H1 (cell line): ENCODE data around the gene ADCY6. TPM values are rescaled to one million over a fixed set of nuclear protein-coding genes. Genes with fewer than 3 reads are reported as not detected.

Experiments used
- CTCF ChIA-PET: fragments of 300-600 bp; sonication (Branson Sonifier 250); formaldehyde crosslinking; loops from one replicate; lab custom pipeline; 2021; ENCODE audit not compliant: partially characterized antibody; lab: Charles Lee
- POLR2A ChIA-PET: fragments of 300-600 bp; sonication (Branson Sonifier 250); formaldehyde crosslinking; loops from one replicate; lab custom pipeline; 2021; ENCODE audit warnings: inconsistent platforms; ENCODE audit not compliant: partially characterized antibody; lab: Charles Lee
- DNase-seq, 2 experiments: peaks; one replicate each; pipeline versions ENCODE4 v3.0.0 to v3.0.0-alpha.2; 2010 to 2022; ENCODE audit warnings: low spot score in 2 of 2, low read depth in 1 of 2, mixed read lengths in 1 of 2
- FAIRE-seq: peaks from 2 replicates; lab custom pipeline; 2011; peaks lifted over from hg19 to GRCh38; lab: Jason Lieb, UNC
- H2AFZ ChIP-seq: 2 replicates; pipeline ENCODE4 v1.8.1; 2012; ENCODE audit warnings: low read length, inconsistent platforms
- H2AK5ac ChIP-seq: 2 replicates; pipeline ENCODE4 v1.6.1; 2013; ENCODE audit warnings: low read depth, low read length
- H2BK120ac ChIP-seq: replicated peaks from 2 replicates; pipeline ENCODE3; 2013; ENCODE audit warnings: low read depth, low read length, inconsistent platforms
- H2BK12ac ChIP-seq: 2 replicates; pipeline ENCODE4 v1.6.1; 2013; ENCODE audit warnings: low read depth, low read length
- H2BK15ac ChIP-seq: 2 replicates; pipeline ENCODE4 v1.6.1; 2013; ENCODE audit warnings: low read length
- H2BK20ac ChIP-seq: 2 replicates; pipeline ENCODE4 v1.6.1; 2013; ENCODE audit warnings: low read length
- H2BK5ac ChIP-seq: 2 replicates; pipeline ENCODE4 v1.6.1; 2013; ENCODE audit warnings: low read depth, low read length
- H3K14ac ChIP-seq: 2 replicates; pipeline ENCODE4 v1.6.1; 2013; ENCODE audit warnings: inconsistent platforms; ENCODE audit not compliant: insufficient read length
- H3K18ac ChIP-seq: 2 replicates; pipeline ENCODE4 v1.6.1; 2013; ENCODE audit warnings: low read length; ENCODE audit errors: extremely low read depth
- H3K23ac ChIP-seq: 2 replicates; pipeline ENCODE4 v1.6.1; 2013; ENCODE audit warnings: inconsistent platforms; ENCODE audit not compliant: insufficient read length
- H3K23me2 ChIP-seq: 2 replicates; pipeline ENCODE4 v1.6.1; 2013; ENCODE audit warnings: low read depth, low read length
- H3K27ac ChIP-seq: 2 replicates; pipeline ENCODE4 v1.6.1; 2011; ENCODE audit warnings: low read depth, low read length, inconsistent platforms
- H3K27me3 ChIP-seq, 4 experiments: replicated peaks in 1 of 4; 1 replicate in 1 of 4; 2 replicates in 3 of 4; pipeline versions ENCODE4 v1.6.1 to v1.8.1; 2011 to 2013; ENCODE audit warnings: low read length in 3 of 4, mild to moderate bottlenecking in 3 of 4, inconsistent platforms in 2 of 4, mixed read lengths in 2 of 4, moderate library complexity in 1 of 4; ENCODE audit not compliant: control insufficient read depth in 3 of 4, insufficient read depth in 3 of 4; ENCODE audit errors: extremely low read depth in 1 of 4
- H3K36me3 ChIP-seq, 4 experiments: 2 replicates each; pipeline versions ENCODE4 v1.6.1 to v1.8.1; 2011 to 2013; ENCODE audit warnings: mild to moderate bottlenecking in 4 of 4, low read length in 3 of 4, moderate library complexity in 2 of 4, control low read depth in 1 of 4, inconsistent platforms in 1 of 4; ENCODE audit not compliant: insufficient read depth in 4 of 4, control insufficient read depth in 2 of 4
- H3K4ac ChIP-seq: replicated peaks from 2 replicates; pipeline ENCODE3; 2013; ENCODE audit warnings: low read length, low read depth, mixed read lengths, inconsistent platforms; ENCODE audit not compliant: insufficient read length
- H3K4me1 ChIP-seq, 4 experiments: replicated peaks in 1 of 4; 1 replicate in 1 of 4; 2 replicates in 3 of 4; pipeline versions ENCODE4 v1.6.1 to v1.8.1; 2011 to 2013; ENCODE audit warnings: low read length in 3 of 4, inconsistent platforms in 2 of 4, mixed read lengths in 1 of 4; ENCODE audit not compliant: insufficient read depth in 4 of 4, control insufficient read depth in 3 of 4
- H3K4me2 ChIP-seq, 2 experiments: 2 replicates each; pipeline versions ENCODE4 v1.6.1 to v1.8.1; 2011 to 2013; ENCODE audit warnings: low read depth in 2 of 2, low read length in 2 of 2, control low read depth in 1 of 2, inconsistent platforms in 1 of 2, mild to moderate bottlenecking in 1 of 2; ENCODE audit not compliant: insufficient read depth in 1 of 2
- H3K4me3 ChIP-seq, 4 experiments: fragments of 200-600, 300-600 bp in 1 of 4; sonication (generic), shearing (Covaris generic), sonication (Bioruptor Twin) in 1 of 4; 2 replicates each; pipeline versions ENCODE4 v1.5.1 to v1.8.1; 2011 to 2016; ENCODE audit warnings: low read length in 4 of 4, low read depth in 3 of 4, control low read depth in 2 of 4, inconsistent platforms in 2 of 4, mild to moderate bottlenecking in 2 of 4, mixed read lengths in 1 of 4, moderate library complexity in 1 of 4; ENCODE audit not compliant: insufficient read depth in 2 of 4; ENCODE audit errors: extremely low read depth in 1 of 4
- H3K56ac ChIP-seq: replicated peaks from 2 replicates; pipeline ENCODE3; 2013; ENCODE audit warnings: low read depth, mild to moderate bottlenecking, mixed read lengths, low read length, inconsistent platforms; ENCODE audit not compliant: insufficient read length
- H3K79me1 ChIP-seq: 2 replicates; pipeline ENCODE4 v1.6.1; 2013; ENCODE audit warnings: low read depth, low read length, control low read depth
- H3K79me2 ChIP-seq, 2 experiments: 2 replicates each; pipeline versions ENCODE4 v1.6.1 to v1.8.1; 2012 to 2013; ENCODE audit warnings: low read length in 2 of 2, mild to moderate bottlenecking in 2 of 2, inconsistent platforms in 1 of 2; ENCODE audit not compliant: insufficient read depth in 2 of 2, control insufficient read depth in 1 of 2
- H3K9ac ChIP-seq, 4 experiments: replicated peaks in 1 of 4; 1 replicate in 1 of 4; 2 replicates in 3 of 4; pipeline versions ENCODE4 v1.6.1 to v1.8.1; 2011 to 2013; ENCODE audit warnings: low read depth in 3 of 4, low read length in 3 of 4, control low read depth in 2 of 4, mild to moderate bottlenecking in 2 of 4, moderate library complexity in 2 of 4, inconsistent platforms in 1 of 4; ENCODE audit errors: extremely low read depth in 1 of 4
- H3K9me3 ChIP-seq, 2 experiments: 2 replicates each; pipeline versions ENCODE4 v1.6.1 to v1.8.1; 2012 to 2013; ENCODE audit warnings: mild to moderate bottlenecking in 2 of 2, moderate library complexity in 2 of 2, control low read depth in 1 of 2, inconsistent platforms in 1 of 2, low read depth in 1 of 2, low read length in 1 of 2, mixed read lengths in 1 of 2; ENCODE audit not compliant: insufficient read depth in 2 of 2
- H4K20me1 ChIP-seq, 2 experiments: replicated peaks in 1 of 2; 2 replicates each; pipeline versions ENCODE3 to v1.8.1; 2011 to 2013; ENCODE audit warnings: inconsistent platforms in 2 of 2, low read length in 2 of 2, mild to moderate bottlenecking in 1 of 2; ENCODE audit not compliant: insufficient read depth in 2 of 2, control insufficient read depth in 1 of 2
- H4K5ac ChIP-seq: 2 replicates; pipeline ENCODE4 v1.6.1; 2013; ENCODE audit warnings: low read length, low read depth, mixed read lengths, inconsistent platforms; ENCODE audit not compliant: insufficient read length
- H4K8ac ChIP-seq: 2 replicates; pipeline ENCODE4 v1.8.0; 2013; ENCODE audit warnings: mild to moderate bottlenecking, moderate library complexity, low read length, inconsistent platforms; ENCODE audit not compliant: insufficient read depth; ENCODE audit errors: extremely low read depth
- H4K91ac ChIP-seq: replicated peaks from 2 replicates; pipeline ENCODE3; 2013; ENCODE audit warnings: low read length, mixed read lengths, inconsistent platforms; ENCODE audit not compliant: insufficient read length
- BCL11A ChIP-seq, 2 experiments: IDR thresholded peaks; one replicate each; pipeline ENCODE4 v1.6.1; 2011; ENCODE audit warnings: low read depth in 2 of 2, low read length in 2 of 2, mild to moderate bottlenecking in 2 of 2
- CBX8 ChIP-seq: fragments of 300-800, 300-1000 bp; sonication (generic); IDR thresholded peaks from 2 replicates; pipeline ENCODE4 v1.7.1; 2016; ENCODE audit warnings: low read depth, low read length, borderline replicate concordance
- CHD1 ChIP-seq: IDR thresholded peaks from 2 replicates; pipeline ENCODE4 v1.6.1; 2012; ENCODE audit warnings: low read depth, low read length, improper control_type of control experiment
- CTBP2 ChIP-seq: IDR thresholded peaks from 2 replicates; pipeline ENCODE4 v1.7.0; 2011; ENCODE audit warnings: borderline replicate concordance, mild to moderate bottlenecking, moderate library complexity, mixed read lengths, low read length; ENCODE audit not compliant: insufficient read depth, insufficient read length
- MAX ChIP-seq: IDR thresholded peaks from 2 replicates; pipeline ENCODE4 v1.6.1; 2012; ENCODE audit warnings: inconsistent platforms
- RXRA ChIP-seq: IDR thresholded peaks from 2 replicates; pipeline ENCODE4 v1.6.1; 2011; ENCODE audit warnings: low read depth, mild to moderate bottlenecking, low read length, moderate library complexity; ENCODE audit not compliant: insufficient read depth
- SIN3A ChIP-seq, 2 experiments: IDR thresholded peaks in 1 of 2; conservative IDR thresholded peaks in 1 of 2; 2 replicates each; pipeline ENCODE4 v1.6.1; 2011 to 2012; ENCODE audit warnings: low read length in 2 of 2, improper control_type of control experiment in 1 of 2, low read depth in 1 of 2, mild to moderate bottlenecking in 1 of 2
- USF2 ChIP-seq: IDR thresholded peaks from 2 replicates; pipeline ENCODE4 v1.6.1; 2011; ENCODE audit warnings: low read length, improper control_type of control experiment
- WGBS, 2 experiments: shearing (Covaris generic) in 1 of 2; methylation state at CpG; one replicate each; pipeline versions ENCODE4 v1.1.6 to v1.1.7; 2013 to 2015; ENCODE audit warnings: low lambda C conversion rate in 2 of 2, mixed read lengths in 2 of 2, inconsistent platforms in 1 of 2, low coverage in 1 of 2, missing lambda C conversion rate in 1 of 2; ENCODE audit not compliant: insufficient replicate concordance in 2 of 2, insufficient coverage in 1 of 2, insufficient read length in 1 of 2; ENCODE audit errors: extremely low coverage in 1 of 2, missing lambda C conversion rate in 1 of 2; 5-methylcytosine and 5-hydroxymethylcytosine counted together
- polyA plus RNA-seq, 7 experiments: library from polyadenylated mRNA; depleted of rRNA in 3 of 7; stranded (reverse) in 5 of 7; unstranded in 2 of 7; fragments of >200 nt in 5 of 7; fragments of 200-250 nt in 2 of 7; gene quantifications; 1 replicate in 5 of 7; 2 replicates in 1 of 7; 4 replicates in 1 of 7; pipeline versions ENCODE4 v1.2.1 to v1.2.3, GENCODE V29; 2011 to 2013; ENCODE audit warnings: missing spikeins in 2 of 7, mixed read lengths in 2 of 7
- total RNA-seq: library from RNA; stranded (reverse); fragmentation: NEBNext Ultra II Directional; extraction: Animal tissue kit (Norgen Biotek cat#: 25700); gene quantifications from 2 replicates; pipeline ENCODE4 v1.2.1, GENCODE V29; 2021

ADCY6 gene
- total and polyA plus RNA-seq, 2 of the 8 experiments (the other 6 are each of a cell fraction or from before 2014, with no cell fraction given), result 11.7 to 17.5 TPM

GRCh38 chr12:48786591-48787544, 2.0 kb downstream of the ADCY6 start:
- H3K27me3 ChIP-seq, result peaks cover 0 to 2% (median 0%) of the 10 kb centered on the region in 4 experiments; a peak in 1 of 7 replicates
- H3K4me2 ChIP-seq, result peak overlapping the region; percentile 88 to 89; a peak in 2 of 4 replicates
- H3K9ac ChIP-seq, result no peak overlapping the region
- no peak overlapping the region; the same call in 1 of the 2 replicates for H4K8ac ChIP-seq
- H2AFZ ChIP-seq, result no peak overlapping the region
- no peak overlapping the region for H2BK12ac ChIP-seq
- no peak overlapping the region for H4K5ac ChIP-seq
- peaks cover 13% of the 10 kb centered on the region; the same call in 1 of the 2 replicates for H3K23me2 ChIP-seq
- H2AK5ac ChIP-seq, result no peak overlapping the region
- DNase-seq (no peak), FAIRE-seq (no peak)
- H2BK120ac ChIP-seq, result no peak overlapping the region
- peaks cover 6 to 13% (median 8%) of the 10 kb centered on the region in 4 experiments for H3K4me1 ChIP-seq
- H3K23ac ChIP-seq, result no peak overlapping the region
- POLR2A ChIA-PET, result interaction anchor here (1.0 to 1.3 kb wide), 3 partner anchors 8 to 33 kb away, joined by 3 read pairs; no protein-coding TSS in a partner anchor
- peaks cover 0 to 2% of the 10 kb centered on the region in 2 experiments for H4K20me1 ChIP-seq
- WGBS, 2 experiments, result 91% methylated on average over 7 of the region's 7 CpGs; no CpG with 5 or more reads in 1 of the 2 experiments
- no peak overlapping the region for H3K56ac ChIP-seq
- no peak overlapping the region for H2BK20ac ChIP-seq
- H3K79me2 ChIP-seq, result peaks cover 0 to 21% of the 10 kb centered on the region in 2 experiments; a peak in 2 of 4 replicates
- no peak overlapping the region for H4K91ac ChIP-seq
- H2BK5ac ChIP-seq, result no peak overlapping the region
- H3K36me3 ChIP-seq, result peaks cover 0 to 7% (median 1%) of the 10 kb centered on the region in 4 experiments; a peak in 3 of 8 replicates
- no peaks in the 10 kb centered on the region for H3K9me3 ChIP-seq
- peak overlapping the region in 1 of 4 experiments; percentile 82; a peak in 1 of 8 replicates for H3K4me3 ChIP-seq
- peak overlapping the region; percentile 35 for H3K4ac ChIP-seq
- H3K27ac ChIP-seq, result no peak overlapping the region
- CTCF ChIA-PET, result interaction anchor here (0.7 to 11.1 kb wide), 6 partner anchors 9 to 35 kb away, joined by 3 to 205 read pairs (median 15); no protein-coding TSS in a partner anchor
- no peak overlapping the region for H3K14ac ChIP-seq
- H2BK15ac ChIP-seq, result no peak overlapping the region
- H3K18ac ChIP-seq, result no peak overlapping the region
- peaks cover 8% of the 10 kb centered on the region for H3K79me1 ChIP-seq
- TF ChIP-seq RXRA (no peak), MAX (no peak), CTBP2 (no peak), BCL11A (IDR thresholded peaks at IDR 0.05; ENCODE audit: low read depth in 2 of 2, low read length in 2 of 2) (no peak), CBX8 (no peak), SIN3A (conservative IDR thresholded peaks at IDR 0.05 in 1 of 2, IDR thresholded peaks at IDR 0.05 in 1 of 2; ENCODE audit: low read depth in 1 of 2, low read length in 2 of 2) (no peak), CHD1 (no peak), USF2 (no peak)
